ENCODE measurements around the gene SLC4A1AP. TPM values are rescaled to one million over a fixed set of nuclear protein-coding genes. Genes with fewer than 3 reads are reported as not detected.

Gene SLC4A1AP
- total and polyA plus RNA-seq, 9 of the 15 experiments (the other 6 are each of a cell fraction or from before 2014, with no cell fraction given), result 8.1 to 40.5 (median 35.3) TPM

DNA sequence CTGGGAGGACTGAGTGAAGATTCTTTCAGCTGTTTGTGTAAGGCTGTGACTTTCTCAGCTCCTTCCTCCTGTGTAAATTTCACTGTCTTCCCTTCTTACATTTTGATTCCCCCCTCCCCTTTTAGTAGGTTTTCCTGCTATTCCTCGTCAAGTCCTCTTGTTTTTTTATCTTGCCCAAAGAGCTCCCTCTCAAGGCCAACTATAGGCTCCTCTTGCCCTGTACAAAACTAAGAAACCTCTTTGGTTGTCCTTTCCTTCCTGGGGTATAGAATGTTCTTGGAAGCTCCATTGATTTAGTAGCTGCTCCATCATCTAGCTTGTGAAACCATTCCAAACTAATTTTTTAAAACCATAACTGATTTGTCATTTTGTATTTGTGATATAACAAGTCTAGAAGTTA, 42.2 kb upstream of the SLC4A1AP start:
- Histone ChIP-seq H2AFZ (ENCODE audit: low read depth, low read length) (no peak overlapping the region), H3K4me2 (ENCODE audit: insufficient read depth, low read length) (no peak overlapping the region), H3K9ac (ENCODE audit: insufficient read depth in 1 of 2, low read depth in 2 of 2, low read length in 2 of 2) (no peak overlapping the region), H3K27ac (ENCODE audit: extremely low read depth, low read depth, low read length) (no peak overlapping the region), H3K9me1 (ENCODE audit: control insufficient read depth, insufficient read depth, low read length) (no peaks in the 10 kb centered on the region), H3K4me1 (replicated peaks in 1 of 2; ENCODE audit: control insufficient read depth in 2 of 2, insufficient read depth in 2 of 2, low read length in 2 of 2) (no peaks in the 10 kb centered on the region), H3K9me3 (replicated peaks; ENCODE audit: control insufficient read depth, insufficient read depth, low read depth, low read length) (no peaks in the 10 kb centered on the region), H3K27me3 (ENCODE audit: control insufficient read depth in 2 of 2, insufficient read depth in 2 of 2, low read length in 2 of 2) (no peaks in the 10 kb centered on the region), H3K4me3 (no peak overlapping the region), H3K36me3 (ENCODE audit: control insufficient read depth, insufficient read depth, low read length) (peaks cover 88% of the 10 kb centered on the region), H4K20me1 (replicated peaks; ENCODE audit: control insufficient read depth, insufficient read depth, low read length) (no peaks in the 10 kb centered on the region), H3K79me2 (ENCODE audit: control insufficient read depth, insufficient read depth, low read length) (no peaks in the 10 kb centered on the region)
- DNase-seq (ENCODE audit: extremely low read depth in 1 of 4, low spot score in 3 of 4) (peak in 1 of 4 experiments; percentile 7), ATAC-seq (no peak), FAIRE-seq (no peak)
- BruUV-seq (replicated peaks), result no TSS peak
- ChIA-PET CTCF (ENCODE audit: low intra/inter-chr PET ratio) (no interaction called here), POLR2A (interaction anchor here (1.9 to 2.1 kb wide), 2 partner anchors 11 to 25 kb away, joined by 7 to 8 read pairs; no protein-coding TSS in a partner anchor)
- 25% methylated on average over 1 of the region's 1 CpG for WGBS (ENCODE audit: insufficient coverage, low coverage, missing lambda C conversion rate)
- in situ Hi-C loops (cut with MboI) (no loop called here), intact Hi-C loops (cut with micrococcal nuclease) (loop anchor here (10.0 kb wide), 1 partner anchor 137 kb away; the partner anchor contains the start of gene IFT172)
- TF ChIP-seq HLTF (IDR thresholded peaks at IDR 0.05) (no peak), ZKSCAN3 (CRISPR knock-in tag; IDR thresholded peaks at IDR 0.05) (no peak), POLR2H (tag; IDR thresholded peaks at IDR 0.05; ENCODE audit: low read depth) (no peak), NR2F6 (CRISPR knock-in tag; IDR thresholded peaks at IDR 0.05) (no peak), ZNF133 (CRISPR knock-in tag; IDR thresholded peaks at IDR 0.05) (no peak), TRIM24 (IDR thresholded peaks at IDR 0.05) (no peak), TBL1XR1 (IDR thresholded peaks at IDR 0.05; ENCODE audit: low read length in 2 of 2) (no peak), SP2 (IDR thresholded peaks at IDR 0.05; ENCODE audit: extremely low read depth, low read depth, low read length, poor library complexity, severe bottlenecking) (no peak), SRSF3 (IDR thresholded peaks at IDR 0.05; ENCODE audit: insufficient read depth, low read length) (no peak), TAF15 (IDR thresholded peaks at IDR 0.05; ENCODE audit: low read depth, low read length) (no peak), ZNF583 (CRISPR knock-in tag; IDR thresholded peaks at IDR 0.05) (no peak), ZNF232 (CRISPR knock-in tag; IDR thresholded peaks at IDR 0.05) (no peak), BCOR (IDR thresholded peaks at IDR 0.05) (no peak), C11orf30 (IDR thresholded peaks at IDR 0.05; ENCODE audit: low read depth) (no peak), MCM2 (IDR thresholded peaks at IDR 0.05; ENCODE audit: low read depth) (no peak), SMC3 (conservative IDR thresholded peaks at IDR 0.05; ENCODE audit: insufficient read depth, low read depth, low read length) (no peak), BRD4 (IDR thresholded peaks at IDR 0.05) (no peak), CAMTA2 (CRISPR knock-in tag; conservative IDR thresholded peaks at IDR 0.05) (no peak), POLR2B (IDR thresholded peaks at IDR 0.05; ENCODE audit: low read depth, partially characterized antibody) (no peak)
- TF ChIP-seq, protein P1, sequence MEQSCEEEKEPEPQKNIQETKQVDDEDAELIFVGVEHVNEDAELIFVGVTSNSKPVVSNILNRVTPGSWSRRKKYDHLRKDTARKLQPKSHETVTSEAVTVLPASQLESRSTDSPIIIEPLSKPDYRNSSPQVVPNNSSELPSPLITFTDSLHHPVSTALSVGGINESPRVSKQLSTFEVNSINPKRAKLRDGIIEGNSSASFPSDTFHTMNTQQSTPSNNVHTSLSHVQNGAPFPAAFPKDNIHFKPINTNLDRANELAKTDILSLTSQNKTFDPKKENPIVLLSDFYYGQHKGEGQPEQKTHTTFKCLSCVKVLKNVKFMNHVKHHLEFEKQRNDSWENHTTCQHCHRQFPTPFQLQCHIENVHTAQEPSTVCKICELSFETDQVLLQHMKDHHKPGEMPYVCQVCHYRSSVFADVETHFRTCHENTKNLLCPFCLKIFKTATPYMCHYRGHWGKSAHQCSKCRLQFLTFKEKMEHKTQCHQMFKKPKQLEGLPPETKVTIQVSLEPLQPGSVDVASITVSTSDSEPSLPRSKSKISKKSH (CRISPR knock-in tag; IDR thresholded peaks at IDR 0.05), result no peak
- TF ChIP-seq, protein P2, sequence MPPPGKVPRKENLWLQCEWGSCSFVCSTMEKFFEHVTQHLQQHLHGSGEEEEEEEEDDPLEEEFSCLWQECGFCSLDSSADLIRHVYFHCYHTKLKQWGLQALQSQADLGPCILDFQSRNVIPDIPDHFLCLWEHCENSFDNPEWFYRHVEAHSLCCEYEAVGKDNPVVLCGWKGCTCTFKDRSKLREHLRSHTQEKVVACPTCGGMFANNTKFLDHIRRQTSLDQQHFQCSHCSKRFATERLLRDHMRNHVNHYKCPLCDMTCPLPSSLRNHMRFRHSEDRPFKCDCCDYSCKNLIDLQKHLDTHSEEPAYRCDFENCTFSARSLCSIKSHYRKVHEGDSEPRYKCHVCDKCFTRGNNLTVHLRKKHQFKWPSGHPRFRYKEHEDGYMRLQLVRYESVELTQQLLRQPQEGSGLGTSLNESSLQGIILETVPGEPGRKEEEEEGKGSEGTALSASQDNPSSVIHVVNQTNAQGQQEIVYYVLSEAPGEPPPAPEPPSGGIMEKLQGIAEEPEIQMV (tag; conservative IDR thresholded peaks at IDR 0.05; ENCODE audit: low read depth), result peak; percentile 63; the same call in 1 of the 2 replicates
- TF ChIP-seq, protein P3, sequence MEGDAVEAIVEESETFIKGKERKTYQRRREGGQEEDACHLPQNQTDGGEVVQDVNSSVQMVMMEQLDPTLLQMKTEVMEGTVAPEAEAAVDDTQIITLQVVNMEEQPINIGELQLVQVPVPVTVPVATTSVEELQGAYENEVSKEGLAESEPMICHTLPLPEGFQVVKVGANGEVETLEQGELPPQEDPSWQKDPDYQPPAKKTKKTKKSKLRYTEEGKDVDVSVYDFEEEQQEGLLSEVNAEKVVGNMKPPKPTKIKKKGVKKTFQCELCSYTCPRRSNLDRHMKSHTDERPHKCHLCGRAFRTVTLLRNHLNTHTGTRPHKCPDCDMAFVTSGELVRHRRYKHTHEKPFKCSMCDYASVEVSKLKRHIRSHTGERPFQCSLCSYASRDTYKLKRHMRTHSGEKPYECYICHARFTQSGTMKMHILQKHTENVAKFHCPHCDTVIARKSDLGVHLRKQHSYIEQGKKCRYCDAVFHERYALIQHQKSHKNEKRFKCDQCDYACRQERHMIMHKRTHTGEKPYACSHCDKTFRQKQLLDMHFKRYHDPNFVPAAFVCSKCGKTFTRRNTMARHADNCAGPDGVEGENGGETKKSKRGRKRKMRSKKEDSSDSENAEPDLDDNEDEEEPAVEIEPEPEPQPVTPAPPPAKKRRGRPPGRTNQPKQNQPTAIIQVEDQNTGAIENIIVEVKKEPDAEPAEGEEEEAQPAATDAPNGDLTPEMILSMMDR (IDR thresholded peaks at IDR 0.05 in 2 of 3, conservative IDR thresholded peaks at IDR 0.05 in 1 of 3; ENCODE audit: insufficient read depth in 2 of 3, low read depth in 1 of 3, low read length in 3 of 3), result peak in 1 of 3 experiments; percentile 28; a peak in 1 of 6 replicates
